BLaER1 treated with 17β-estradiol and CSF1 and Interleukin-3, amounts not matched to agents 10 nM and 100 nM (cell line): Measurements from ENCODE around the gene AEBP1.

ENCODE experiments used
- H3K27ac ChIP-seq, 11 experiments: shearing (Covaris generic); formaldehyde crosslinking; 2 replicates each; pipeline ENCODE4 v1.8.1; 2022
- H3K27me3 ChIP-seq, 11 experiments: shearing (Covaris generic); formaldehyde crosslinking; 2 replicates each; pipeline ENCODE4 v1.8.1; 2022
- H3K36me3 ChIP-seq, 11 experiments: shearing (Covaris generic); formaldehyde crosslinking; 2 replicates each; pipeline ENCODE4 v1.8.1; 2022
- H3K4me1 ChIP-seq, 10 experiments: shearing (Covaris generic); formaldehyde crosslinking; 2 replicates each; pipeline ENCODE4 v1.8.1; 2022
- H3K4me2 ChIP-seq, 11 experiments: shearing (Covaris generic); formaldehyde crosslinking; 2 replicates each; pipeline ENCODE4 v1.8.1; 2022
- H3K4me3 ChIP-seq, 10 experiments: shearing (Covaris generic); formaldehyde crosslinking; 2 replicates each; pipeline ENCODE4 v1.8.1; 2022
- H3K9ac ChIP-seq, 11 experiments: shearing (Covaris generic); formaldehyde crosslinking; 2 replicates each; pipeline ENCODE4 v1.8.1; 2022
- H3K9me3 ChIP-seq, 11 experiments: shearing (Covaris generic); formaldehyde crosslinking; replicated peaks in 1 of 11; 2 replicates each; pipeline ENCODE4 v1.8.1; 2022
- H4K20me1 ChIP-seq, 11 experiments: shearing (Covaris generic); formaldehyde crosslinking; 2 replicates each; pipeline ENCODE4 v1.8.1; 2022
- Cebpa-rat ChIP-seq, 11 experiments: shearing (Covaris generic); IDR thresholded peaks; 2 replicates each; pipeline ENCODE4 v1.8.1; 2022

AEBP1 gene

DNA sequence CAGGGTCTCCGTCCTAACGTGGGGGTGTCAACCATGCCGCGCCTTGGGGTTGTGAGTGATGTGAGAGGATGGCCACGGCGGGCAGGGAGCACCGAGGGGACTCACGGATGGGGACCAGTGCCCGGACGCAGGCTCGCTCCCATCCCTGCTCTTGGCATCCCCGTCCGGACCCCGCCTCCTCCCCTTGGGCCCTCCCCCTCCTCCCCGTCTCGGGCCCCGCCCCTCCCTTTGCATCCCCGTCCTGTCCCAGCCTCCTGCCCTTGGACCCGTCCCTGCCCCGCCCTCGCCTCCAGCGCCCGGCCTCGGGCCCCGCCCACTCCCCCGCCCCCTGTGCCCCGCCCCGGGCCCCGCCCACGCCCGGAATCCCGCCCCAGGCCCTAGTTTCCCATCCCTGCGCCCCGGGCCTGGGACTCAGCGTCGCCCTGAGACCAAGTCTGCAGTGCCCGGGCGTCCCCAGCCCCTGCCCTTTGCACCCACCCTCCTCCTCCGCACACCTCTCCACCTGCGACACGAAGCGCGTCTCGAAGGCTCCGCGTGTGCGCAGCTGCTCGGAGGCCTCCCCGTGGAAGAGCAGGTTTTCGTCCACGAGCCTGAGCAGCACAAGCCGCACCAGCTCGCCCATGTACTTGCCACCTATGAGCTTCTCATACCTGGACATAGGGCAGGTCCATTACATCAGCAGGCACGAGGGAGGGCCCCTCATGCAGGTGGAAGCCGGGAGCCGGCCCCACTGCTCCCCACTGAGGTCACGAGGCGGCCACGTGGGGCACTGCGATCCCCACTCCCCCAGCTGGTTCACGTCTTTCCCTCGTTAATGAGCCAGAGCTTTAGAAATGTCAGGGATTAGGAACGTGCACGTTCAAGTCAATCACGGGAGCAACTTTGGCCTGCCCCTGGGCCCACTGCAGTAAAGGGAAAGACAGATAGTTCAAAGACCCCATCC, 42.1 kb downstream of the AEBP1 start:
- no peaks in the 10 kb centered on the region for H3K9me3 ChIP-seq
- no peaks in the 10 kb centered on the region; a peak in 1 of 22 replicates for H4K20me1 ChIP-seq
- no peak for TF ChIP-seq Cebpa-rat (IDR thresholded peaks at IDR 0.05)
- peaks cover 0 to 8% (median 0%) of the 10 kb centered on the region in 11 experiments; a peak in 4 of 22 replicates for H3K27me3 ChIP-seq
- peak overlapping the region; percentile 83 to 97 (median 89) for H3K4me2 ChIP-seq
- peak overlapping the region; percentile 35 to 68 (median 54); a peak in 19 of 20 replicates for H3K4me3 ChIP-seq
- H3K27ac ChIP-seq = no peak overlapping the region
- peaks cover 6 to 32% (median 16%) of the 10 kb centered on the region in 10 experiments; a peak in 19 of 20 replicates for H3K4me1 ChIP-seq
- H3K9ac ChIP-seq = peak overlapping the region in 9 of 11 experiments; percentile 14 to 61 (median 48); a peak in 11 of 22 replicates
- H3K36me3 ChIP-seq = no peaks in the 10 kb centered on the region

DNA sequence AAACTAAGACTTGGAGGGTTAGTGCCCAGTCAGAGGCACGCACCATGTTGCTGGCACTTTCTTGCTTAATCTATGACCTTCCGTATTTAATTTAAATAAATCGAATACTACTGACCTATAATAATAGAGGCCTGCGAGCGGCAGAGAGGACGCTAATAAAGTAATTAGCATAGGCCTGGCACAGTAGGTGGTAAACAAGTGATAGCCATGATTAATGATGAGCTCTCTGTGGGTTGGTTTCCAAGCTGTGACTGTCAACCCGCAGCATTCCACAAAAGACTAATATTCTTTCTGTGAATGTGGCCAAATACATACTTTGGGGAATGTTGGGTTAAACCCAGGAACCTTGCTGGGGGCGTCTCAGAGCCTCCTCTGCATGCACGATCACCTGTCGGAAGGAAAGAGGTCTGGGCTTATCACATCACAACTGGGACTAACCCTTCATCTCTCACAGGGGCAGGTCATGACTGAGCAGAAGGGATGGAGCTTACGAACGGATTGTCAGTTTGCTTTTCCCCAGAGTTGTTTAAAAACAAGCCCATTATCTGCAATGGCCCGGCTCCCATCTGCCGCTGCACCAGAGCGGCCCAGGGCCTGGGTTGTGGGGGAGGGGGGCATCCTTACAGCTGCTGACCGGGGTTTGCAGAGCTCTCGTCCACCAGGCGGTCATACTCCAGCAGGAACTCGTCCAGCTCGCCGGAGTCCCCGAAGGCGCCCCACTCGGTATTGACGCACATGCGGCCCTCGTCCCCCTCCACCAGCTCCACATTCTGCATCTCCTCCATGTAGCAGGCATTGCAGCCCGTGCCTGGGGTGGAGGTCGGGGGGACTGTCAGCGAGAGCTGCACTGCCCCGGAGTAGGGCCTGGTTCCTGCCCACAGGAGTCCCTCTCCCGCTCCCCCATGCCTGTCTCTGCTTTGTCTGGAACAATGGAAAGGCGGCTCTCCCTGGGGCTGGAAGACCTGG, 43.2 kb downstream of the AEBP1 start:
- H4K20me1 ChIP-seq = no peaks in the 10 kb centered on the region; a peak in 1 of 22 replicates
- no peak for TF ChIP-seq Cebpa-rat (IDR thresholded peaks at IDR 0.05)

GRCh38 chr7:44148166-44148565, 44.0 kb downstream of the AEBP1 start:
- Histone ChIP-seq H3K9me3 (no peaks in the 10 kb centered on the region), H4K20me1 (no peaks in the 10 kb centered on the region; a peak in 1 of 22 replicates), H3K9ac (no peak overlapping the region), H3K36me3 (no peaks in the 10 kb centered on the region), H3K4me3 (no peak overlapping the region), H3K4me1 (peaks cover 6 to 23% (median 11%) of the 10 kb centered on the region in 10 experiments; a peak in 19 of 20 replicates), H3K4me2 (no peak overlapping the region), H3K27ac (no peak overlapping the region), H3K27me3 (peaks cover 0 to 8% (median 0%) of the 10 kb centered on the region in 11 experiments; a peak in 4 of 22 replicates)
- TF ChIP-seq Cebpa-rat (IDR thresholded peaks at IDR 0.05) = no peak

More for the DNA sequence above, 43.2 kb downstream of the AEBP1 start:
- Histone ChIP-seq H3K36me3 (no peaks in the 10 kb centered on the region), H3K4me2 (no peak overlapping the region), H3K27me3 (peaks cover 0 to 8% (median 0%) of the 10 kb centered on the region in 11 experiments; a peak in 4 of 22 replicates), H3K4me1 (peaks cover 6 to 23% (median 11%) of the 10 kb centered on the region in 10 experiments; a peak in 19 of 20 replicates), H3K4me3 (no peak overlapping the region), H3K9me3 (no peaks in the 10 kb centered on the region), H3K27ac (no peak overlapping the region), H3K9ac (no peak overlapping the region)

- H3K36me3 ChIP-seq = no peaks in the 10 kb centered on the region
- H3K4me2 ChIP-seq = no peak overlapping the region
- H4K20me1 ChIP-seq = no peaks in the 10 kb centered on the region
- peaks cover 6 to 23% (median 11%) of the 10 kb centered on the region in 10 experiments; a peak in 19 of 20 replicates for H3K4me1 ChIP-seq
- no peak for TF ChIP-seq Cebpa-rat (IDR thresholded peaks at IDR 0.05)
- no peak overlapping the region for H3K9ac ChIP-seq
- H3K27me3 ChIP-seq = peaks cover 0 to 8% (median 0%) of the 10 kb centered on the region in 11 experiments; a peak in 4 of 22 replicates
- no peak overlapping the region for H3K27ac ChIP-seq
- no peak overlapping the region for H3K4me3 ChIP-seq
- no peaks in the 10 kb centered on the region for H3K9me3 ChIP-seq
These were observed 44.9 kb downstream of the AEBP1 start for GRCh38 chr7:44148961-44149536.

DNA sequence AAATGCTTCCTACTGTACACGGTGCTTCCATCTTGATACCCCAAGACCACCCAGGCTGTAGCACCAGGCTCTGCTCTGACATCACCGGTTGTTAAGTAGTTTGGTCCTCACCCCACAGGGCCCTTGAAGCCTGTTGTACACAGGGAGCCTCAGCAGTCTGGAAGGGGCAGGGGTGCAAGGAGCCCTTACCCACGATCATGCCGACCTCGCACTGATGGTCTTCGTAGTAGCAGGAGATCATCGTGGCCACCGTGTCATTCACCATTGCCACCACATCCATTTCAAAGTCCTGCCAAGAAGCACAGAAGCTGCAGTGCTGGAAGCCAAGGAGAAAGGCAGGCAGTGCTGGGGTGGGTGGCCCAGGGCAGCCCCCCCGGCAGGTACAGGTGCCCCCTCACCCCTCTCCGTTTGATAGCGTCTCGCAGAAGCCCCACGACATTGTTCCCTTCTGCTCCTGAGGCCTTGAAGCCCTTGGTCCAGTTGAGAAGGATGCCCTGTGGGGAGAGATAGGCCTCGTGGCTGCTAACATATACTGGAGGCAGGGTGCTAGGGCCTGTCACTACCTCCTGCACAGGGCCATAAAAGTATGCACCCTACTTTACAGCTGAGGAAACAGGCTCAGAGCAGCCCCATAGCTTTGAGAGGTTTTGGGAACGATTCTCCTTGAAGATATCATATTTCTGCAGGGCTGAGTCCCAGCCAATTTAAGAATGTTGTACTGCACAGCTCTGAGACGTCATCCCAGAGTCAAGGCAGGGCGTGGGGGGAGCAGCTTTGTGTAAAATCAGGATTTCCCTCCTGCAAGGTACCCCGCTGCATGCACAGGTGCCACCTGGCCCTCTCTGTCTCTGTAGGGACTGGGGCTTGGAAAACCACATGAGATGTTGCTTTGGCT, 45.7 kb downstream of the AEBP1 start:
- Histone ChIP-seq H3K27me3 (peaks cover 0 to 8% (median 0%) of the 10 kb centered on the region in 11 experiments; a peak in 4 of 22 replicates), H3K27ac (no peak overlapping the region), H3K9ac (no peak overlapping the region), H3K9me3 (no peaks in the 10 kb centered on the region), H3K4me1 (peaks cover 6 to 21% (median 11%) of the 10 kb centered on the region in 10 experiments; a peak in 19 of 20 replicates), H3K4me3 (no peak overlapping the region), H3K4me2 (peak overlapping the region in 2 of 11 experiments; percentile 14 to 15; a peak in 2 of 22 replicates), H4K20me1 (no peaks in the 10 kb centered on the region), H3K36me3 (no peaks in the 10 kb centered on the region)
- TF ChIP-seq Cebpa-rat (IDR thresholded peaks at IDR 0.05) = no peak

GRCh38 chr7:44150466-44150832, 46.3 kb downstream of the AEBP1 start:
- Histone ChIP-seq H3K9ac (no peak overlapping the region), H4K20me1 (no peaks in the 10 kb centered on the region), H3K4me1 (peaks cover 4 to 15% (median 5%) of the 10 kb centered on the region in 10 experiments; a peak in 19 of 20 replicates), H3K4me2 (peak overlapping the region in 2 of 11 experiments; percentile 14 to 15; a peak in 3 of 22 replicates), H3K27ac (no peak overlapping the region), H3K4me3 (no peak overlapping the region), H3K27me3 (peaks cover 0 to 4% (median 0%) of the 10 kb centered on the region in 11 experiments; a peak in 4 of 22 replicates), H3K36me3 (no peaks in the 10 kb centered on the region), H3K9me3 (no peaks in the 10 kb centered on the region)
- TF ChIP-seq Cebpa-rat (IDR thresholded peaks at IDR 0.05) = no peak

DNA sequence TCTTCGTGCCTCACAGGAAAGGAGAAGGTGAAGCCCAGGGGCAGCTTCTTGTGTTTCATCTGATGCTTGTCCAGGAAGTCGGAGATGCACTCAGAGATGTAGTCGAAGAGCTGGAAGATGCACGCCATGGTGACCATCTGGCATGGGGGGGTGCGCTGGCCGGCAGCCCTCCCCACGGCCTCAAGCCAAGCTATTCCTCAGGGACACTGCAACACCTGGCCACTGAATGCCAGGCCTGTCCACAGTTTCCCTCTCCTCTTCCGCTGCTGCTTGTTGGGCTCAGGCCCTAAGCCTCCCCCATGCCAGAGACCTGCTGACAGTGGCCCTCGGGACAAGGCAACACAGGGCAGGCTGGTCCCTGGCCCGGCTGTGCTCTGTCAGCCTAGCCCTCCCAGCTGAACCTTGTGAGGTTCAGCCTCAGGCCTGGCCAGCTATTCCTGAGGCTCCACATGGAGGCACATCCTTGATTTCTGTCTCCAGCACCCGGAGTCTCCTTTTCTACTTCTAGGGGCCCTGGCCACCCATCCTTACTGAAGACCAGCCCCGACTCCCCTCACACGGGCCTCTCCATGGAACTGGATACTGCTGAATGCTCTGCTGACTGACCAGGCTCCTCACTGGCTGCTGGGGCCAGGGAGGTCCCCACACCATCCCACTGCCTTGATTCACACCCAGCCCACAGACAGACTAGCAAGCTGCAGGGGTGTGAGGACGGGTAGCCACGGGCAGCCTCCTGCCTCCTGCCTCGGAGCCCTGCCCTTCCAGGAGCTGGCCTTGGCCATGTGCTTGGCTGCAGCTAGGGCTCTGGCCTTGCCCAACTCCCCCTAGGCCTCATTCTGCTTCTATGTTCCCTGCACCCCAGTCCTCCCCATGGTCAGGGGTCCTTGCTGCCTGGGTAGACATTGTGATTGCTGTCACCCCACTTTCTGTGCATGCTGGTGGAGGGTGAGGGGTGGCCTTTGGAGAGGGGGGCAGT, 47.1 kb downstream of the AEBP1 start:
- no peak overlapping the region for H3K9ac ChIP-seq
- TF ChIP-seq Cebpa-rat (IDR thresholded peaks at IDR 0.05) = no peak
- H3K27me3 ChIP-seq = no peaks in the 10 kb centered on the region
- no peaks in the 10 kb centered on the region for H4K20me1 ChIP-seq
- peaks cover 0 to 10% (median 0%) of the 10 kb centered on the region in 10 experiments; a peak in 7 of 20 replicates for H3K4me1 ChIP-seq
- no peak overlapping the region for H3K27ac ChIP-seq
- H3K36me3 ChIP-seq = no peaks in the 10 kb centered on the region
- no peak overlapping the region; a peak in 2 of 22 replicates for H3K4me2 ChIP-seq
- no peak overlapping the region for H3K4me3 ChIP-seq
- no peaks in the 10 kb centered on the region for H3K9me3 ChIP-seq
